Iris pigment epithelial cell (primary cell): ENCODE measurements around the gene DZIP1L.
"Not testable (repeated sequence)": the region's sequence is repeated elsewhere in the genome, so short reads cannot be mapped to it uniquely, and the experiment has no call there.

Experiments
- DNase-seq: peaks from one replicate; pipeline ENCODE4 v3.0.0-alpha.2; 2011; ENCODE audit warnings: low read depth

The DZIP1L gene

DNA sequence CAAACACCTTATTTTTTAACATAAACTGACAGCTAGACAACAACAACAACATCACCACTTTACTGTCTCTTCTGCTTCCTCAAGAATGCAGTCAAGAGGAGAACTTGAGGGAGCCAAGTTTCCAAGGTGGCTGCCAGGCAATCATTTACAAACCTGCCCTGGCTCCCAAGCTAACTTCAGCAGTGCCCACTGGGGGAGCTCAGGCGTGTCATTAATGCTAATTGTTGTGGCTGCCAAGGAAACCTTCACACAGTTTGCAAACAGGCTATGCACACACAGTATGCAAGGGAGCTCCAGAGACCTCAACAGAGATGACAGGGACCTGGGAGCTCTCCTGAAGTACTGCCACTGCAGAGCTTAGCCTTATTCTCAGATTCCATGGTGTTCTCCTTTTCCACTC lies 2.1 kb downstream of the DZIP1L start:
- no peak for DNase-seq

DNA sequence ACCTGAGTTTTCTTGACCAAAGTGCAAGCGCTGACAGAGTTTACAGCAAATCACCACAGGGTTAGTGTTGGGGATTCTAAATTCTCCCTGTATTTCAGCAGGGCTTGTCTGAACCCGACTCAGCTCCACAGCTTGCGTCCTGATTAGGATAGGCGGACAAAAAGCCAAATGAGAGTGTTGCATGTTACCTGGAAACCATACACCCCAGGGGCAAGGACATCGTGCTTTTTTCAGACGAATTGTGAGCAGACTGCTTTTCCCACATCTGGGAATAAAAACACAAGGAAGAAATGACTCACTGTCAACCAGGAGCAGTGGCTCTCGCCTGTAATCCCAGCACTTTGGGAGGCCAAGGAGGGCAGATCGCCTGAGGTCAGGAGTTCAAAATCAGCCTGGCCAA lies 3.0 kb downstream of the DZIP1L start:
- no peak for DNase-seq

DNA sequence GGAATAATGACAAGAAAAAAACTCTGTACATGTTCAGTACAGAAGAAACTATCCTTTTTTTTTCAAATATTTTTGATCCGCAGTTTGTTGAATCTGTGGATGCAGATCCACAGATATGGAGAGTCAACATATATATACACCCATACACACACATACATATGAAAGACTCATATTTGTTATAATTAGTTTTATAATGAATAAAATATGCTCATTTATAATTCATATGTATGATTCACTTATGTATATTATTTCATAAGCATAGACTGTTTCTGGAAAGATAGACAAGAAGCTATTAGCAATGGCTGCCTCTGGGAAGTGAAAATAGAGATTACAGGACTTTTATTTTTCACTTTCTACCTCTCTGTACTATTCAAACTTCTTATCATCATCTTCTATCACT lies 9.8 kb downstream of the DZIP1L start:
- DNase-seq = no peak

DNA sequence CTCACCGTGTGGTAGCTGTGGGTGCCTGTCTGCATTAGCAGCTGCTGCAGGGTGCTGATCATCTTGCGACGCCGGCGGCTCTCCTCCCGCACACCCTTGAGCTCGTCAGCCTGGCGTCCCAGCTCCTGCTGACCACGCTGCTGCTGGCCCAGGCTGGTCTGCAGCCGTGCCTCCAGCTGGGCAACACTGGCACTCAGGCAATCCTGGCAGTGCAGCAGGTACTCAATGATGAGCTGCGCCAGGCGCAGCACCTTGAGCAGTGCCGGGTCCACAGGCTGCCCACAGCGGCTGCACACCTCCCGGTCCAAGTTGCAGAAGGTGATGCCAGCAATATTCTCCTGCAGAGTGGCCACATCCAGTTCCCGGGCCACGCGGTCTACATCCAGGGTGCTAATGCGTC lies 11.9 kb downstream of the DZIP1L start:
- DNase-seq = no peak

DNA sequence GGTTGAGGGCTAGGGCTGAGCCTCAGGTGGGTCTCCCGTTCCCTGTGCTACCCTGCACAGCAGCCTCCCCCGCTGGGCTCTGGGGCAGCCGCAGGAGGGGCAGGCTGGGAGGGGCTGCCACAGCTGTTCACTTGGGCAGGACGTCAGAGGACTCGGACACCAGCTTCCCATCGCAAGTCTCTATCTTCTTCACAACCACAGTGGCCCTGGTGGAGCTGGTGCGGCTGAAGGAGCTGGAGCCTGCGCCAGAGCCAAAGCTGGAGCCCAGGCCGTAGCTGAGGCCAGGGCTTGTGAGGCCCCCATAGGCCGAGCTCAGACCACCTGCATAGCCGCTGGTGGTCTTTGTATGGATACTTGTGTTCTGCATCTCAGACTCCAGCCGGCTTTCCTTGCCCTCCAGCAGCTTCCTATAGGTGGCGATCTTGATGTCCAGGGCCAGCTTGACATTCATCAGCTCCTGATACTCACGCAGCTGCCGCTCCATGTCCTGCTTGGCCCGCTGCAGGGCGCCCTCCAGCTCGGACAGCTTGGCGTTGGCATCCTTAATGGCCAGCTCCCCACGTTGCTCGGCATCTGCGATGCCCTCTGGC lies 14.0 kb downstream of the DZIP1L start:
- not testable (repeated sequence) for DNase-seq

DNA sequence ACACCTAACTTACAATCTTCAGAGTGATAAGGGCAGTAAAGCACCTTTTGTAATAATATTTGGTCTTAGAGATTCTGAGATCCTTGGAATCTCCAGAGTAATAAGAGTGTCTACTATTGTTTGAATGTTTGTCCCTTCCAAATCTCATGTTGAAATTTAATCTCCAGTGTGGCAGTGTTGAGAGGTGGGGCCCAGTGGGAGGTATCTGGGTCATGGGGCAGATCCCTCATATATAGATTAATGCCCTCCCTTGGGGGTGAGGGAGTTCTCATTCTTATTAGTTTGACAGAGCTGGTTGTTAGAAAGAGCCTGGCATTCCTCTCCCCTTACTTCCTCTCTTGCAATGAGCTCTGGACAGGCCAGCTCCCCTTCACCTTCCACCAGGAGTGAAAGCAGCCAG lies 16.0 kb downstream of the DZIP1L start:
- DNase-seq = no peak

DNA sequence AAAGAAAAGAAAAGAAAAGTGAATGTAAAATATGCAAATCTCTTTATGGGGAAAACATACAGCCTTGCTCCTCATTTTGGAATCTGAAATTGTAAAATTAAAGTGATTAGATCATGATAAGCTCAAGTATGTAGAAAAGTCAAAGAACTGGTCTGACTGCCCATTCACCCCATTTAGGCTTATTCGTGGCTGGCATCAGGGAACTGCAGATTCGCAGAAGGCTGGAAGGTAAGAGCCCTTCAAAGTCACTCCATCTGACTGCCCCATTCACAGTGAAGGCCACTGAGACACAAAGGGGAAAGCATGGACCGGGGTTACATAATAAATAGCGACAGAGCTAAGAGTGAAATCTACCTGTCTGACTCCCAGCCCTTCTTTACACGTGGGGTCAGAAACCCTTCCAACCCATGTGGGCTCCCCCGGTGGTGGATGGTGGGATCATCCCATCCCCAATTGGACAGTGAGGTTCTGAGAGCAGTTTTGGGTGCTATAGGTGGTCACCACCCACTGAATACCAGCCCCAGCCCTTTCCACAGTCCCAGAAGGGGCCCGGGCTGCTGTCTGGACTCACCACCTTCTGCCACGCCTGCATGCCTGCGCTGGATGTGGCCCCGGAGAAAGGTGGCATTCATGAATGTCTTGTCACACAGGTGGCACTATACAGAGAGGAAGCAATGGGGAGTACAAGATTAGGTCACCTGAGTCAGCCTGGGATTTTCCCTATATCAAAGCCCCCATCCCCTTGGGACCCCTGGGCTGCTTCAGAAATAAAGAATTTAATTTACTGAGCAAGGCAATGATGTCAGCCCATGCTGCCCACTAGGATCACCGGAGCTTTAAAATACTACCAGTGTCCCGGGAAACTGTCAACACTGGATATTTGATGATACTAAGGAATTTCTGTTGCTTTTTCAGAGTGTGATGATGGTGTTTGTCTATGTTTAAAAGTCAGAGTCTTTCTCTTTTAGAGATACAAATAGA lies 17.9 kb downstream of the DZIP1L start:
- DNase-seq = no peak

DNA sequence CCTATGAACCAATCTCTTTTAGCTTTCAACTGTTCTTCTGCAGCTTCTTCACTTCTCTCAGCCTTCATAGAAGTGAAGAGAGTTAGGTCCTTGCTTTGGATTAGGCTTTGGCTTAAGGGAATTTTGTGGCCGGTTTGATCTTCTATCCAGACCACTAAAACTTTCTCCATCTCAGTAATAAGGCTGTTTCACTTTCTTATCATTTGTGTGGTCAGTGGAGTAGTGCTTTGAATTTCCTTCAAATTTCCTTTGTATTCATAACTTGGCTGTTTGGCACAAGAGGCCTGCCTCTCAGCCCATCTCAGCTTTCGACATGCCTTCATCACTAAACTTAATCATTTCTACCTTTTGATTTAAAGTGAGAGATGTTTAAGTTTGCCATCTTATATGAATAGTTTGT lies 21.7 kb downstream of the DZIP1L start:
- DNase-seq = peak; percentile 31

DNA sequence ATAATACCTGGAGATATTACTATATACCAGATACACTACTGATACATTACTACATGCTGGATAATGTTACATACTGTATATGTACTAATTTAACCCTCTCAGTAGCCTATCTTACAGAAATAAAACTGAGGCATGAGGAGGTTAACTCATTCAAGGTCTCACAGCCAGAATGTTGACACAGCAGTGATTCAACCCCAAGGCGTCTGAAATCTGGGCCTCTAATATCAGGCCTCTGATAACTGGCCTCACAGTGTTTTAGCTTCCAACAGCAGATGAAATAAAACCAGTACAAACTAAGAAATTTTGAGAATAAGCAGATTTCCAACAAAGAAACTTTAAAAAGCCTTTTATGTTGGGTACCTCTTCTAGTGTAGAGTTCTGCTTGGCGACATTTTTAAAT lies 23.4 kb downstream of the DZIP1L start:
- DNase-seq = peak; percentile 90

DNA sequence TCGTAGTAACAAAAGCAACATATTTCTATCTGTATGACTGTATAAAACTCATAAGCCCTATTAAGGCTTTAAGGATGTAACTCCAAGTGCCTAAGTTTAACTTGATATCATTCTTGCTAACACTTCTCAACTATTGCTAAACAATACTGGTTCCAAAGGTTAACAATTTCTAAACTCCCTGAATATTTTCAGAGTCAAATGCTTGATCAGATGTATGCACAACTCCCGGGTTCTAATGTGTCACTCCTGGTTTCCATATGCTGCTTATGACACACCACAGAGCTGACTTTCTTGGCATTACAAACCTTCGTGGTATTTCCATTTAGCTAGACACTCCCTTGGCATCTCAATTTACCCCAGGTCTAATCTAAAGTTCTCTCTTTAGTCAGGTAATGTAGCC lies 26.3 kb downstream of the DZIP1L start:
- DNase-seq = peak; percentile 76

DNA sequence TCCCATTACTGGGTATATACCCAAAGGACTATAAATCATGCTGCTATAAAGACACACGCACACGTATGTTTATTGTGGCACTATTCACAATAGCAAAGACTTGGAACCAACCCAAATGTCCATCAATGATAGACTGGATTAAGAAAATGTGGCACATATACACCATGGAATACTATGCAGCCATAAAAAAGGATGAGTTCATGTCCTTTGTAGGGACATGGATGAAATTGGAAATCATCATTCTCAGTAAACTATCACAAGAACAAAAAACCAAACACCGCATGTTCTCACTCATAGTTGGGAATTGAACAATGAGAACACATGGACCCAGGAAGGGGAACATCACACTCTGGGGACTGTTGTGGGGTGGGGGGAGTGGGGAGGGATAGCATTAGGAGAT lies 29.7 kb downstream of the DZIP1L start:
- DNase-seq = not testable (repeated sequence)

DNA sequence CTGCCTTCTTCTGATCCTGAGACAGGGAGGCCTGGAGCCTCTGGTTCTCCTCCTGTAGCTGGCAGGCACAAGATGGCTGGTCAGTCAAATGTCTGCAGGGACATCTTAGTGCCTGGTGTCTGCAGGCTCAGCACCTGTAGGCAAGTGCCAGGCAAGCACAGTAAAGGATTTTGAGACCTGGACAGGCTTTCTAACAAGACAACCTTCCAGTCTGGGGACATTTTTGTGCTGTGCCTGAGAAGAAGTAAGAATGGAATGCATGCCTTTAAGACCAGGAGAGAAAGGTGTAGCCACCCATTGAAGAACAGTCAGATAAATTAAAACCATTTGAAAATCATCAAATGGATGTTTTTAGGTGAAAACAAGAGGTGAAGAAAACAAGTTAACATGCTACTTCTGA lies 31.2 kb downstream of the DZIP1L start:
- DNase-seq = no peak

DNA sequence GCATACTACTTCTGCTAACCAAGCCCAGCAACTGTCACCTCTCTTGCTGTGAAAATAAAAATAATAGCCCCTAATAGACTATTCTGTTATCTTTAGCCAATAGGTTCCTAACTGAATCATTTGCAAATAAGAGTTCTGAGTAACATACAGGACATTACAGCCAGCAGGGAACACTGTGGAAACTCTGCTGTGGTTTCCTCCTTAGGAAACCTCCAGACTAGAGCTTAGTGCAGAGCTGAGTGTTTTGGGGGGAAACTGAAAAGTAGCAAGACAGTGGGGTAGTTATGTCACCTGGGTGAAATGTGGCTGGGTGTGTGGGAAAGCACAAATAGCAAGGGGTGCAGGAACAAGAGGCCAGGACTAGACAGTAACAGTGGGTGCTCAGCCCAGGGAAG lies 32.4 kb downstream of the DZIP1L start:
- DNase-seq = peak; percentile 70

DNA sequence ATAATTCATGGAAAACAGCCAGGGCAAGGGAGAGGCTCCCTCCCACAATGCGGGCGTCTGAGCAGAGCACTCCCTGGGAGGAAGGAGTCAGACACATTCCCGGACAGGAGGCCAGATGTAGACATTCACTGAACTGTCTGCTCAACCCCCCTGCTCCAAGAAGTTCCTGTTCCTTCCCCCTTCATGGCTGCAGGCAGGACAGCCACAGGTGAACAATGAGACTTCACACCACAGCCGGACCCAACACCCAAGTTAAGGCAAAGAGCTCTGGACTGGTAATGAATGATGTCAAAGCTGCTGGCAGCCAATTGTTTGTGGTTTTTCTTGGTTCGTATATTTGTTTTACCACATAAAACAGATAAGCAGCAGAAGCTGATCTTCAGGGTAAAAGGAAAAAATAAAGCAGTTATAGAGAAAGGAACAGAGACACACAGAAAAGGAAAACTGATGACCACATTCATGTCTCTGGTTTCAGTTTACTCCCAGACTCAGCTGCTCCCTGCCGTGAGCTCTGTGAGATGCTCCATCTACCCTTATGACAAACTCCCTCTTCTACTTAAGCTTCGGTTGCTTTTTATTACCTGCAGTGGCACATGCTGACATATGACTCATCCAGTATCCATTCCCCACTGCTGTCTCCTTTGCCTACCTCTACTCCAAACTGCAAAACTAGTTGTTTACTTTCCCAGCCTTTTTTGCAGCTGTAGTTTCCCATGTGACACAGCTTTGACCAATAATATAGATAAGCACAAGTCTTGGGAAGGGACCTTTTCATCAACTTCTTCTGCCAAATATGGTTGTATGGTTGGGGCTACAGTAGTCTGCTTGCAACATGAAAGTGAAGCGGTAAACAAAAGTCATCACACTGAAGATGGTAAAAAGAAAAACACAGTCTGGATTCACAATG lies 33.1 kb downstream of the DZIP1L start:
- DNase-seq = peak; percentile 93

DNA sequence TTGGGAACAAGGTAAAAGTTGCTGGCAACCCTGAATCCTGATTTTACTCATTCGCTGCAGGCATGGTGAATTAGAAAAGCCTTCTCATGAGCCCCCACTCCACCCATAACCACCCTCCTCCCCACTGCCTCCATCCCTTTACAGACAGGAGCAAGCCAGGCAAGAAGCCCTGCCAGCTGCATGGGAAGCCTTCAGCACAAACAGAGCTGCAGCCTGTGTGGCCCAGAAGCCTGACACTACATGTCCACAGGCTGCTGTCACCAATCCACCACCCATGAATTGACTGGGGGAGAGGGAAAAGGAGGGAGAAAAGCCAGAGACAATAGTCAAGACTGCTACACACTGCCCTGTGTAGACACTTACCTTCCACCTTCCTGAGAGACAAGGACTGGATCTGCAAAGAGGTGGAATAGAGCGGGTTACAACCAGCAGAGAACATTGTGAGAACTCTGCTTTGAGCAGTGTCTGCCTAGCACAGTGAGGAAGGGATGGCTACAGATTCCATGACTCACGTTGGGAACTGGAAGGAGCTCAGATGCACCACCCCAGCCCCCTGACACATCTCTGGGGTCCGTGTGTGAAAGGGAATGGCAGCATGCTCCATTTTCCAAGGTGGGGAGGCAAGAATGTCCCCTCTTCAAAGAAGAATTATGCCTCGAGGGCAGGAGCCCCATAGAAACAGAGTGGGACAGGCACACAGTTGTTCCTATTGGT lies 33.9 kb downstream of the DZIP1L start:
- DNase-seq = peak; percentile 66

DNA sequence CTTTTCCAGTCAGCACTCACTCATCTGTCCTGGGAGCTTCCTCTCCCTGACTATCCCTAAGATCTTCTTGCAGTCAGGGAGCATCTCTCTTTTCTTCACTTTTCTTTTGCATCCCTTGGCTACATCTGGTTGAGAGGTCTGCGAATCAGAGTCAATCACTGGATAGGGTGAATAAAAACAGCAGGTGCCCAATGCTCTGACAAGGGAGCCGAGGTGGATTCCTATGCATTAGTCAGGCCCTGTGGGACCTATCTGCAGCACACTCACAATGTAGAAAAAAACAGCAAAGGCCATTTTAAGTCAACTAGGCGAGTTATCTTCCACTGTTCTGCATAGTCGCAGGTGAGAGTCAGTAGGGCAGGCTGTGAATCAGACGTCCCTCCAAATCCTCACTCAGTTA lies 35.5 kb downstream of the DZIP1L start:
- DNase-seq = no peak

DNA sequence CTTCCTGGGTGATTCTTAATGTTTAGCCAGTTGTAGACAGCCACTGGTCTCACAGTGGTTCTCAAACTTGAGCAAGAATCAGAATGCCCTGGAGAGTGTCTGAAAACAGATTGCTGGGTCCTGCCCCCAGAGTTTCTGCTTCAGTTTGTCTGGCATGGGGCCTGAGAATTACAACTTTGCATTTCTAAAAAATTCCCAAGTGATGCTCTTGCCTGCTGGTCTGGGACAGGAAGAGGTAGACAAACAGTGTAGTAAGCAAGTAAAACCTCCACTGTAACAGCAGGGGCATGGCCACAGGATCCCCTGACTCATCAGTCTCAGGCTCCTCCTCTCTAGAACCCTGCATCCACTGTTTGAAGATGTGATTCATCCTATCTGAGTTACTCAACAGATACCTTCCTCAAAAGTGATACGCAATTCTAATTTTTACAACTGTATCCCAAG lies 36.5 kb downstream of the DZIP1L start:
- DNase-seq = peak; percentile 99

DNA sequence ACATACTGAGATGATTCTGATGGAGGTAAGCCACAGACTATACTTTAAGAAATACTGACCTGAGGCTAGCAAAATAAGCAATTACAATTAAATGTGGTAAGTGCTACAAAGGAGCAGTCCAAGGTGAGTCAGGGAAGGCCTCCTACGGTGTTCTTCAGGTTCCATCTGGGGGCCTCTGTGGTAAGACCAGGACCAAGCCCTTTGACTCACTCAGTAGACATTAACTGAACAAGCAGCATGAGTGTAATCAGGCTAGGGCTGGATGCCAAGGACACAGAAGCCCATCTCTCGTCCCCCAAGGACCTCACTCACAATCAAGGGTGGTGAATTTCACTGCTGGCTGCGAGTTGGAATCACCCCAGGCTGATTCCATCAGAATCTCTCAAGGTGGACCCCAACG lies 37.3 kb downstream of the DZIP1L start:
- peak; percentile 78 for DNase-seq

DNA sequence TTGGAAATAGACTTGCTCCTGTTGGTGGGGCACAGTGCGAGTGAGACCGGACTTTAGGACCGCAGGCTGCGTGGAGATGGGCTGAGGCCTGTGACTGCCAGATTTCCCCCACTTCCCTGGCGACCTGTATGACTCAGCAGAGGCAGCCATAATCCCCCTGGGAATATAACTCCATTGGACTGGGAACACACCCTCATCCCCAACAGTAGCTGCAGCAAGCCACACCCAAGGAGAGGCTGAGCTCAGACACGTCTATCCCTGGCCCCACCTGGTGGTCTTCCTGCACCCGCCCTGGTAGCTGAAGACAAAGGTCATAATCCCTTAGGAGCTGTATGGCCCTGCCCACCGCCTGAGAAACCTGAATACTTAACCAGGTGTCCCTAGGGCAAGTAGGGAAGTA lies 42.6 kb downstream of the DZIP1L start:
- no peak for DNase-seq

DNA sequence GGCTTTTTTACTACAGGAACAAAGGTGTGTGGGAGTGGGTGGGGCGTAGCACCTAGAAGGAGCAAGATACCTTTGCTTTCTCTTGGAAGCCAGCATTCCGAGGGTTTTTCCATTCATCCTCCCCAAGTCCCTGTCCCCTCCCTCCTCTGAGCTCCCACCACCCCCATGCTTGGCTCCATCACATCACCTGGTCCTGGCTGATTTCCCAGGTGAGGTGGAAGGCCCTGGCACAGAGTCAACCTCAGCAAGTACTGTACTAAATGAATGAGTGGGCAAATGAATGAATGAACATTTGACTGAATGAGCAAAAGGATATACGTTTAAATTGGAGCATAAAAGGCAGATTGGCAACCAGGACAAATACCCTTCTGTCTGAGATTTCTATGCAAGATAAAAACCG lies 45.4 kb downstream of the DZIP1L start:
- no peak for DNase-seq

DNA sequence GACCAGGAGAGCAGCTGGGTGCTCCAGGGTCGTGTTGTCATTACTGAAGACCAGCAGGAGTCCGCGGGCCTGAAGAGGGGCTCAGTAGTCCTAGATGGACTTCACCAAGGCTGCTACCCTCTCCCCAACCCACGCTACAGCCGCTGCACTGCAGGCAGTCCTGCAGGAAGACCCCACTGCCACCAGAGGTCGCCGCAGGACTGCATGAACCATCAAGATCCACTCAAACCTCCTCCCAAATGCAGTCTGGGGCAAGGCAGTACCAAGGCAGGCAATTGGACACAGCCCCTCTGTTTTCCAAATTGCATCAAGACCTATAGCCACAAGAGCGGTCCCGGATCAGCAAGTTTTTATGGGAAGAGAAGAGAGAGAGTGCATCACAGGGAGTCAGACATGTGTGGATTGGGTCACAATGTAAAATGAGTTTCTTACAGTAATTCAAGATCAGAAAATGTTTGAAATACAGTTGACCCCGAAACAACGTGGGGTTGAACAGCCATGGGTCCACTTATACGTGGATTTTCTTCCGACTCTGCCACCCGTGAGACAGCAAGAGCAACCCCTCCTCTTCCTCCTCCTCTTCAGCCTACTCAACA lies 46.7 kb downstream of the DZIP1L start:
- DNase-seq = peak; percentile 68
